HUES64 (cell line): ENCODE results near the gene CTAGE9.

ENCODE experiments used
- H3K27ac ChIP-seq: 2 replicates; pipeline ENCODE4 v1.7.0; 2013; ENCODE audit warnings: low read depth, low read length, inconsistent platforms
- H3K27me3 ChIP-seq: 2 replicates; pipeline ENCODE4 v1.6.1; 2013; ENCODE audit warnings: mild to moderate bottlenecking, low read length; ENCODE audit not compliant: insufficient read depth
- H3K36me3 ChIP-seq: 2 replicates; pipeline ENCODE4 v1.6.1; 2013; ENCODE audit warnings: mild to moderate bottlenecking, low read length; ENCODE audit not compliant: insufficient read depth
- H3K4me1 ChIP-seq: 2 replicates; pipeline ENCODE4 v1.6.1; 2013; ENCODE audit warnings: mild to moderate bottlenecking, low read length, moderate library complexity; ENCODE audit not compliant: insufficient read depth
- H3K4me3 ChIP-seq: 2 replicates; pipeline ENCODE4 v1.5.1; 2013; ENCODE audit warnings: mild to moderate bottlenecking, low read length, moderate library complexity
- H3K9ac ChIP-seq: 2 replicates; pipeline ENCODE4 v1.6.1; 2013; ENCODE audit warnings: mild to moderate bottlenecking, low read depth, low read length
- H3K9me3 ChIP-seq: 2 replicates; pipeline ENCODE4 v1.6.1; 2013; ENCODE audit warnings: low read depth, low read length; ENCODE audit not compliant: insufficient read depth
- WGBS: fragments of 150-250, 120-280 bp; methylation state at CpG from one replicate; pipeline ENCODE4 v1.1.7; 2013; ENCODE audit warnings: missing lambda C conversion rate; 5-methylcytosine and 5-hydroxymethylcytosine counted together

CTAGE9 gene

GRCh38 chr6:131669891-131670290, 40.9 kb downstream of the CTAGE9 start:
- Histone ChIP-seq H3K27ac (no peak overlapping the region), H3K4me3 (no peak overlapping the region), H3K4me1 (no peaks in the 10 kb centered on the region), H3K27me3 (no peaks in the 10 kb centered on the region), H3K36me3 (no peaks in the 10 kb centered on the region), H3K9ac (no peak overlapping the region), H3K9me3 (no peaks in the 10 kb centered on the region)
- 92% methylated on average over 1 of the region's 1 CpG for WGBS

- no peaks in the 10 kb centered on the region for H3K9me3 ChIP-seq
- H3K4me1 ChIP-seq, result no peaks in the 10 kb centered on the region
- no peak overlapping the region for H3K4me3 ChIP-seq
- H3K36me3 ChIP-seq, result no peaks in the 10 kb centered on the region
- H3K27ac ChIP-seq, result no peak overlapping the region
- 100% methylated on average over 1 of the region's 2 CpGs for WGBS
- no peak overlapping the region for H3K9ac ChIP-seq
- no peaks in the 10 kb centered on the region for H3K27me3 ChIP-seq
Measured at GRCh38 chr6:131663578-131664165, 47.1 kb downstream of the CTAGE9 start.

DNA sequence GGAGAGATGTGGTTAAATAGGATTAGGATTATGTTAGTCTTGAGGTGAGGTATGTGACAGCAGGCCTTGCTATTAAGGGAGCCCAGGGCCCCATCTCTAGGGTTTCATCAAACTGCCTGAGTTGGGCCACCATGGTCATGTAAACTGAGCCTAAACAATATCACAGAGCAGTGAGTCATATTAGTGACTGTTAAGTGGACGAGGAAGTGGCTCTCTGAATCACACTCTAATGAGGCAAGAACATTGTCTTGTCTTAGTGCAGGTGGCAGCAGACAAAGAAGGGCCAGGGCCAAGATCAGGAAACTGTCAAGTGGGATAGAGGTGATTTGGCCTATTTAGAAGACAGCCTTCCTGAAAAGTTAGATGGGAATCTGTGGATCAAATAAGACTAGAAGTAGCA, 50.6 kb downstream of the CTAGE9 start:
- no peaks in the 10 kb centered on the region for H3K9me3 ChIP-seq
- no peaks in the 10 kb centered on the region for H3K4me1 ChIP-seq
- no peak overlapping the region for H3K27ac ChIP-seq
- H3K36me3 ChIP-seq, result no peaks in the 10 kb centered on the region
- no peak overlapping the region for H3K4me3 ChIP-seq
- no peak overlapping the region for H3K9ac ChIP-seq
- WGBS, result 63% methylated on average over 1 of the region's 1 CpG
- no peaks in the 10 kb centered on the region for H3K27me3 ChIP-seq
